ENCODE results near the gene SLMAP.

DNA sequence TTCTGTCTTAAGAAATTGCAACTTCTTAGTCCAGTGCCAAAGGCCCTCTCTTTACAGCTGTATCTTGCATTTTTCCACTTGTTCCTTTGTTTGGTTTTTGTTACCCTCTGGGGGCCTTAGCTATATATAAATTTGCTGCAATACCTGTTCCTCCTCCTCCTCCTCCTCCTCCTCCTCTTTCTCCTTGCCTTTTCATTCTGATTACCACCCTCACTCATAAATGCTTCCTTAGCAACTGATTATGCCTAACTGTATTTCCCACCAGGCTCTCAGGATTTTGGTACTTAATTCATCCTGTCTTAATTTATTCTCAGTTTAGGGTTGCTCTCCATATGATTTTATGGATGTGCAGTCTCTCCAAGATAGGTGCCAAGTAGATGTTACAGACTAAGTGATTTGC lies 65.7 kb downstream of the SLMAP start:
- TF ChIP-seq, protein P1, sequence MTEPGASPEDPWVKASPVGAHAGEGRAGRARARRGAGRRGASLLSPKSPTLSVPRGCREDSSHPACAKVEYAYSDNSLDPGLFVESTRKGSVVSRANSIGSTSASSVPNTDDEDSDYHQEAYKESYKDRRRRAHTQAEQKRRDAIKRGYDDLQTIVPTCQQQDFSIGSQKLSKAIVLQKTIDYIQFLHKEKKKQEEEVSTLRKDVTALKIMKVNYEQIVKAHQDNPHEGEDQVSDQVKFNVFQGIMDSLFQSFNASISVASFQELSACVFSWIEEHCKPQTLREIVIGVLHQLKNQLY (CRISPR knock-in tag; IDR thresholded peaks at IDR 0.05) = no peak
- TF ChIP-seq NFE2L1 (CRISPR knock-in tag; IDR thresholded peaks at IDR 0.05) (no peak), TCF7 (CRISPR knock-in tag; IDR thresholded peaks at IDR 0.05; ENCODE audit: low read depth) (no peak), SP1 (CRISPR knock-in tag; conservative IDR thresholded peaks at IDR 0.05) (no peak), SMAD3 (CRISPR knock-in tag; IDR thresholded peaks at IDR 0.05; ENCODE audit: borderline replicate concordance) (no peak), ZNF416 (CRISPR knock-in tag; IDR thresholded peaks at IDR 0.05) (no peak)
- TF ChIP-seq, protein P2, sequence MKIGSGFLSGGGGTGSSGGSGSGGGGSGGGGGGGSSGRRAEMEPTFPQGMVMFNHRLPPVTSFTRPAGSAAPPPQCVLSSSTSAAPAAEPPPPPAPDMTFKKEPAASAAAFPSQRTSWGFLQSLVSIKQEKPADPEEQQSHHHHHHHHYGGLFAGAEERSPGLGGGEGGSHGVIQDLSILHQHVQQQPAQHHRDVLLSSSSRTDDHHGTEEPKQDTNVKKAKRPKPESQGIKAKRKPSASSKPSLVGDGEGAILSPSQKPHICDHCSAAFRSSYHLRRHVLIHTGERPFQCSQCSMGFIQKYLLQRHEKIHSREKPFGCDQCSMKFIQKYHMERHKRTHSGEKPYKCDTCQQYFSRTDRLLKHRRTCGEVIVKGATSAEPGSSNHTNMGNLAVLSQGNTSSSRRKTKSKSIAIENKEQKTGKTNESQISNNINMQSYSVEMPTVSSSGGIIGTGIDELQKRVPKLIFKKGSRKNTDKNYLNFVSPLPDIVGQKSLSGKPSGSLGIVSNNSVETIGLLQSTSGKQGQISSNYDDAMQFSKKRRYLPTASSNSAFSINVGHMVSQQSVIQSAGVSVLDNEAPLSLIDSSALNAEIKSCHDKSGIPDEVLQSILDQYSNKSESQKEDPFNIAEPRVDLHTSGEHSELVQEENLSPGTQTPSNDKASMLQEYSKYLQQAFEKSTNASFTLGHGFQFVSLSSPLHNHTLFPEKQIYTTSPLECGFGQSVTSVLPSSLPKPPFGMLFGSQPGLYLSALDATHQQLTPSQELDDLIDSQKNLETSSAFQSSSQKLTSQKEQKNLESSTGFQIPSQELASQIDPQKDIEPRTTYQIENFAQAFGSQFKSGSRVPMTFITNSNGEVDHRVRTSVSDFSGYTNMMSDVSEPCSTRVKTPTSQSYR (CRISPR knock-in tag; IDR thresholded peaks at IDR 0.05) = no peak
- TF ChIP-seq, protein P3, sequence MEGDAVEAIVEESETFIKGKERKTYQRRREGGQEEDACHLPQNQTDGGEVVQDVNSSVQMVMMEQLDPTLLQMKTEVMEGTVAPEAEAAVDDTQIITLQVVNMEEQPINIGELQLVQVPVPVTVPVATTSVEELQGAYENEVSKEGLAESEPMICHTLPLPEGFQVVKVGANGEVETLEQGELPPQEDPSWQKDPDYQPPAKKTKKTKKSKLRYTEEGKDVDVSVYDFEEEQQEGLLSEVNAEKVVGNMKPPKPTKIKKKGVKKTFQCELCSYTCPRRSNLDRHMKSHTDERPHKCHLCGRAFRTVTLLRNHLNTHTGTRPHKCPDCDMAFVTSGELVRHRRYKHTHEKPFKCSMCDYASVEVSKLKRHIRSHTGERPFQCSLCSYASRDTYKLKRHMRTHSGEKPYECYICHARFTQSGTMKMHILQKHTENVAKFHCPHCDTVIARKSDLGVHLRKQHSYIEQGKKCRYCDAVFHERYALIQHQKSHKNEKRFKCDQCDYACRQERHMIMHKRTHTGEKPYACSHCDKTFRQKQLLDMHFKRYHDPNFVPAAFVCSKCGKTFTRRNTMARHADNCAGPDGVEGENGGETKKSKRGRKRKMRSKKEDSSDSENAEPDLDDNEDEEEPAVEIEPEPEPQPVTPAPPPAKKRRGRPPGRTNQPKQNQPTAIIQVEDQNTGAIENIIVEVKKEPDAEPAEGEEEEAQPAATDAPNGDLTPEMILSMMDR (IDR thresholded peaks at IDR 0.05) = no peak
- TF ChIP-seq, protein P4, sequence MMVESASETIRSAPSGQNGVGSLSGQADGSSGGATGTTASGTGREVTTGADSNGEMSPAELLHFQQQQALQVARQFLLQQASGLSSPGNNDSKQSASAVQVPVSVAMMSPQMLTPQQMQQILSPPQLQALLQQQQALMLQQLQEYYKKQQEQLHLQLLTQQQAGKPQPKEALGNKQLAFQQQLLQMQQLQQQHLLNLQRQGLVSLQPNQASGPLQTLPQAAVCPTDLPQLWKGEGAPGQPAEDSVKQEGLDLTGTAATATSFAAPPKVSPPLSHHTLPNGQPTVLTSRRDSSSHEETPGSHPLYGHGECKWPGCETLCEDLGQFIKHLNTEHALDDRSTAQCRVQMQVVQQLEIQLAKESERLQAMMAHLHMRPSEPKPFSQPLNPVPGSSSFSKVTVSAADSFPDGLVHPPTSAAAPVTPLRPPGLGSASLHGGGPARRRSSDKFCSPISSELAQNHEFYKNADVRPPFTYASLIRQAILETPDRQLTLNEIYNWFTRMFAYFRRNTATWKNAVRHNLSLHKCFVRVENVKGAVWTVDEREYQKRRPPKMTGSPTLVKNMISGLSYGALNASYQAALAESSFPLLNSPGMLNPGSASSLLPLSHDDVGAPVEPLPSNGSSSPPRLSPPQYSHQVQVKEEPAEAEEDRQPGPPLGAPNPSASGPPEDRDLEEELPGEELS (CRISPR knock-in tag; IDR thresholded peaks at IDR 0.05) = no peak

Measured in WTC11 (cell line).